DMS114 treated with DMSO at 0.1 percent for 48 hours (cell line): ENCODE results near the gene NCR3LG1.
"Not testable (repeated sequence)": the region's sequence is repeated elsewhere in the genome, so short reads cannot be mapped to it uniquely, and the experiment has no call there.

Experiments used
- DNase-seq: peaks from one replicate; lab custom pipeline; 2025; ENCODE audit not compliant: unreplicated experiment; lab: John Stamatoyannopoulos, UW

NCR3LG1 gene

GRCh38 chr11:17408641-17409040 lies 57.0 kb downstream of the NCR3LG1 start:
- no peak for DNase-seq

- DNase-seq, result no peak
These were observed 59.2 kb downstream of the NCR3LG1 start for GRCh38 chr11:17410606-17411379.

GRCh38 chr11:17411418-17411817 lies 59.8 kb downstream of the NCR3LG1 start:
- DNase-seq, result no peak

- DNase-seq, result no peak
These were observed 61.0 kb downstream of the NCR3LG1 start for GRCh38 chr11:17412488-17413180.

- no peak for DNase-seq
These were observed 62.1 kb downstream of the NCR3LG1 start for GRCh38 chr11:17413414-17414316.

- no peak for DNase-seq
These were observed 62.7 kb downstream of the NCR3LG1 start for GRCh38 chr11:17414317-17414737.

- no peak for DNase-seq
These were observed 63.4 kb downstream of the NCR3LG1 start for GRCh38 chr11:17414992-17415391.

- no peak for DNase-seq
These were observed 64.0 kb downstream of the NCR3LG1 start for GRCh38 chr11:17415523-17416104.

- DNase-seq, result no peak
These were observed 64.9 kb downstream of the NCR3LG1 start for GRCh38 chr11:17416492-17416891.

GRCh38 chr11:17418444-17419081 lies 67.0 kb downstream of the NCR3LG1 start:
- no peak for DNase-seq

GRCh38 chr11:17421781-17422180 lies 70.2 kb downstream of the NCR3LG1 start:
- no peak for DNase-seq

- no peak for DNase-seq
These were observed 72.1 kb downstream of the NCR3LG1 start for GRCh38 chr11:17423533-17424310.

GRCh38 chr11:17426233-17426632 lies 74.6 kb downstream of the NCR3LG1 start:
- not testable (repeated sequence) for DNase-seq
